ENCODE results near the gene MRTFB.

GRCh38 chr16:14298374-14299122, 227.4 kb downstream of the MRTFB start:
- TF ChIP-seq CTCF (IDR thresholded peaks at IDR 0.05) (no peak), POLR2A (IDR thresholded peaks at IDR 0.05) (no peak)

Data from lower leg skin (tissue), 3 donors.